Iris pigment epithelial cell (primary cell): ENCODE data around the gene B3GNT8.
"Not testable (repeated sequence)": the region's sequence is repeated elsewhere in the genome, so short reads cannot be mapped to it uniquely, and the experiment has no call there.

Experiments used
- DNase-seq: peaks from one replicate; pipeline ENCODE4 v3.0.0-alpha.2; 2011; ENCODE audit warnings: low read depth

The B3GNT8 gene

GRCh38 chr19:41426952-41427646, at the start of gene B3GNT8:
Gene B3GNT8 (minus strand): TSS chr19:41427374. CDS start chr19:41426778, 596 bp downstream.
- DNase-seq, result peak; percentile 74

- DNase-seq, result no peak
Observed at GRCh38 chr19:41476583-41476982, 49.4 kb upstream of the B3GNT8 start.

GRCh38 chr19:41463257-41464256, 36.4 kb upstream of the B3GNT8 start:
- DNase-seq, result not testable (repeated sequence)

GRCh38 chr19:41462497-41462896, 35.3 kb upstream of the B3GNT8 start:
- DNase-seq, result no peak

- no peak for DNase-seq
Observed at GRCh38 chr19:41457241-41457640, 30.1 kb upstream of the B3GNT8 start.

- DNase-seq, result peak; percentile 55
Observed at GRCh38 chr19:41456342-41456918, 29.3 kb upstream of the B3GNT8 start.

- DNase-seq, result no peak
Observed at GRCh38 chr19:41455936-41456335, 28.8 kb upstream of the B3GNT8 start.

GRCh38 chr19:41452584-41453275, 25.6 kb upstream of the B3GNT8 start:
- DNase-seq, result no peak

GRCh38 chr19:41449865-41450178, 22.6 kb upstream of the B3GNT8 start:
- no peak for DNase-seq

- peak; percentile 50 for DNase-seq
Observed at GRCh38 chr19:41449079-41449864, 22.1 kb upstream of the B3GNT8 start.

- DNase-seq, result no peak
Observed at GRCh38 chr19:41447732-41448332, 20.7 kb upstream of the B3GNT8 start.

GRCh38 chr19:41445575-41445974, 18.4 kb upstream of the B3GNT8 start:
- DNase-seq, result no peak

GRCh38 chr19:41443813-41444455, 16.8 kb upstream of the B3GNT8 start:
- DNase-seq, result no peak

GRCh38 chr19:41442473-41443355, 15.5 kb upstream of the B3GNT8 start, which contains the start of gene ERICH4:
Gene ERICH4 (plus strand): TSS chr19:41443156. CDS start chr19:41443170, 14 bp downstream.
- no peak for DNase-seq

GRCh38 chr19:41441321-41441945, 14.3 kb upstream of the B3GNT8 start:
- no peak for DNase-seq

- DNase-seq, result peak; percentile 98
Observed at GRCh38 chr19:41439441-41440222, 12.5 kb upstream of the B3GNT8 start, which contains the start of gene DMAC2. Gene DMAC2 (minus strand): TSS chr19:41439912. CDS start chr19:41439899, 13 bp downstream.

GRCh38 chr19:41437944-41438574, 10.9 kb upstream of the B3GNT8 start:
- no peak for DNase-seq

- DNase-seq, result no peak
Observed at GRCh38 chr19:41436674-41436951, 9.4 kb upstream of the B3GNT8 start.
